NB4 (cell line): ENCODE measurements around the gene MIDN.

ENCODE experiments used
- POLR2A ChIP-seq: IDR thresholded peaks from 2 replicates; pipeline ENCODE4 v1.6.1; 2011; ENCODE audit warnings: mild to moderate bottlenecking; ENCODE audit not compliant: insufficient read length; ENCODE audit errors: extremely low read depth
- TF ChIP-seq, protein P1 (sequence below): IDR thresholded peaks from one replicate; pipeline ENCODE4 v1.5.1; 2012; ENCODE audit warnings: low read depth, low read length
- TF ChIP-seq, protein P2 (sequence below): IDR thresholded peaks from 2 replicates; pipeline ENCODE4 v1.6.1; 2011; ENCODE audit warnings: low read depth, low read length

GRCh38 chr19:1252821-1253513, 4.6 kb downstream of the MIDN start:
- TF ChIP-seq, protein P1, sequence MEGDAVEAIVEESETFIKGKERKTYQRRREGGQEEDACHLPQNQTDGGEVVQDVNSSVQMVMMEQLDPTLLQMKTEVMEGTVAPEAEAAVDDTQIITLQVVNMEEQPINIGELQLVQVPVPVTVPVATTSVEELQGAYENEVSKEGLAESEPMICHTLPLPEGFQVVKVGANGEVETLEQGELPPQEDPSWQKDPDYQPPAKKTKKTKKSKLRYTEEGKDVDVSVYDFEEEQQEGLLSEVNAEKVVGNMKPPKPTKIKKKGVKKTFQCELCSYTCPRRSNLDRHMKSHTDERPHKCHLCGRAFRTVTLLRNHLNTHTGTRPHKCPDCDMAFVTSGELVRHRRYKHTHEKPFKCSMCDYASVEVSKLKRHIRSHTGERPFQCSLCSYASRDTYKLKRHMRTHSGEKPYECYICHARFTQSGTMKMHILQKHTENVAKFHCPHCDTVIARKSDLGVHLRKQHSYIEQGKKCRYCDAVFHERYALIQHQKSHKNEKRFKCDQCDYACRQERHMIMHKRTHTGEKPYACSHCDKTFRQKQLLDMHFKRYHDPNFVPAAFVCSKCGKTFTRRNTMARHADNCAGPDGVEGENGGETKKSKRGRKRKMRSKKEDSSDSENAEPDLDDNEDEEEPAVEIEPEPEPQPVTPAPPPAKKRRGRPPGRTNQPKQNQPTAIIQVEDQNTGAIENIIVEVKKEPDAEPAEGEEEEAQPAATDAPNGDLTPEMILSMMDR, result no peak
- TF ChIP-seq POLR2A, result no peak
- TF ChIP-seq, protein P2, sequence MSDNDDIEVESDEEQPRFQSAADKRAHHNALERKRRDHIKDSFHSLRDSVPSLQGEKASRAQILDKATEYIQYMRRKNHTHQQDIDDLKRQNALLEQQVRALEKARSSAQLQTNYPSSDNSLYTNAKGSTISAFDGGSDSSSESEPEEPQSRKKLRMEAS, result 0 out of 2 replicates have a peak, but pooled peaks have one; percentile 27
